CD4-positive, alpha-beta T cell treated with Interleukin-17A for 4 hours (primary cell): ENCODE results near the gene CHRNG.

ENCODE experiments used
- DNase-seq: peaks from one replicate; pipeline ENCODE4 v3.0.0-alpha.2; 2020; ENCODE audit warnings: mixed read lengths

Gene CHRNG

DNA sequence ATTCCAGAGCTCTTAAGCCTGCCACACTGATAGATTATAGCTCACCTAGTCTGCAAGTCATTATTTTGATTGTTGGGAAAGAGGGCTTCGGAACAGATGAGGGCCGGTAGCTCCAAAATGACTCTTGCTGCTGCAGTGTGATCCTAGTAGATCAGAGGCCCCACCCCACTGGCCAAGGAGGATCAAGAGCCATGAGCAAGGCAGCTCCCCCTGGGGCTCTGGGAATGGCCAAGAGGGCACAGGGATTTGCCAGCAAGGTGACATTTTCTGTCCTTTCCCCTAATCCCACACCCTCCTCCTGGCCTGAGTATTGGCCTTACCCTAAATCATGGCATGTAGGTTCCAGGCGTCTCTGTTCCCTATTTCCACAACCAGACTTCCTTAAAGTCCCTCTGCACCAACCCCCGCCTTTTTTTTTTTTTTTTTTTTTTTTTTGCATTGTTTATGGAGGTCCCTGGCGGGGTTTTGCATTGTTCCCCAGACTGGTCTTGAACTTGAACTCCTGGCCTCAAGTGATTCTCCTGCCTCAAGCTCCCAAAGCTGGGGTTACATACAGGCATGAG is 47.5 kb downstream of the CHRNG start:
- no peak for DNase-seq

- no peak for DNase-seq
These were observed 48.0 kb downstream of the CHRNG start for GRCh38 chr2:232587512-232587911.

DNA sequence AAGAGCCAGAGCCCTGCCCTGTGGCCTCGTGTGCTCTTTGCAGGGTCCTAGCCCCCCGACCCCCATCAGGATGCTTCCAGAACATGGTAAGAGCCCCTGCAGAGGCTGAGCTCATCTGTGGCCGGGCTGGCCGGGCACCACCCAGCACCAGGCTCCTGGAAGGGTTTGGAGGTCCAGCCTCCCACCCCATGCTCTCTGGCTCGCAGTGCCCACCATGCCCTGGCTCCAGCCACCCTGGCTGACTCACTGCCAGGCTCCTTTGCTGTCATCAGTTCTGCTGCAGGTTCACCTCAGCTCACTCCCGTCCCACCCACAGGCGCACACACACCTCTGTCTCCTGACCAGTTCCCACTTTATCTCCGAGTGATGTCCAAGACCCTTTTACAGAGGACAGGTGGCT is 48.5 kb downstream of the CHRNG start:
- no peak for DNase-seq

DNA sequence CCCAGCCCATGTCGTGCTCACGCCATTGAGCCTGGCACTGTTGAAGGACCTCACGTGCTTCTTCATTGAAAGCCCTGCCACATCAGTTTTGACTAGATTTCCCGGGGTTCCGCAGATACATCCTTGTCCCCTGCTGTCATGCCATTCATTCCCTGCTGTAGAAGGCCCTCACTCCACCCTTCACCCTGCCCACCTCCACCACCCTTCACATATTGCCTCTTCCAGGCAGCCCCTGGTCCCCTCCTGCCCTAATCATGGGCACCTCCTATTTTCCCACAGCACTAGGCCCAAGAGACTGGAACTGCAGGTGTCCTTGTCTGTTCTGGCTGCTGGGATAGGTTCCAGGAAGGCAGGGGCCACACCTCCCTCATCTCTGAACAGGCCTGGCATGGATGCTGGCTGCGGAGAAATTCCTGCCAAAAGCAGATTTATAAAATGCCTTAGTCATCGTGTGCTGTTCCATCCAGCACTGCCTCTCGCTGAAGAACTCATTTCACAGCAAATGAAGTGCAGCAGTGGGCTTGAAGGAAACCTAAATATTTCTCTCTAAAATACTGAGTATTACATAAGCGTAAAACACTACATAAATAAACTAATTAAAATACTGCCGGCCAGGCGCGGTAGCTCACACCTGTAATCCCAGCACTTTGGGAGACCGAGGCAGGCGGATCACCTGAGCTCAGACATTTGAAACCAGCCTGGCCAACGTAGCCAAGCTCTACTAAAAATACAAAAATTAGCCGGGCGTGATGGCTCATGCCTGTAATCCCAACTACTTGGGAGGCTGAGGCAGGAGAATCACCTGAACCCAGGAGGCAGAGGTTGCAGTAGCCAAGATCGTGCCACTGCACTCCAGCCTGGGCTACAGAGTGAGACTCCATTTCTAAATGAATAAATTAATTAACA is 49.4 kb downstream of the CHRNG start:
- no peak for DNase-seq

DNA sequence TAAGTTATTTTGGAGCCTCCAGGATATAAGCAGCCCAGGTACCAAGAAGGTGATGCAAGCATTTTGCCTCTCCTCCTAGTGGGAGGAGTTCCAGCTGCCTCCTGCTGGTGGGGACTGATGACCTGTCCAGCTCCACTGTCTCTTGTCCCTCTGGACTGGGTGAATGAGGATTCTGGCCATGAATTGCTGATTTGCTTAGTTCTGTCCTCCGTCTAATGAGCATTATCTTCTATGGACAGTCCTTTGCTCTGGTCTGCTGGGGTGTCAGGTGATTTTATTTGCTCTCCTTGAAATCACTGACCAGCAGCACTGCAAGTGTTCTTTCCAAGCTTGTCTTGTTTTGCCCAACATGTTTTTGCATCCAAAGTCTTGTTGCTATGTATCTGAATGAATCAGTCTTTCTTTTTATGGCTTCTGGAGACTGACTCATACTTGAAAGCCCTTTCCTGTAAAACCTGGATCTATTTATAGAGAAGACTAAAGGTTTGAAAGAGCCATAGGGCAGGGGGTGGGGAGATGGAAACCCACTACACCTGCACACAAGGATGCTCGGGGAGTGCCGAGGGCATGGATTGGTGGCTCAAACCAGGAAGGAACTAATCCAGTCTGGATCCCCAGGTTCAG is 53.4 kb downstream of the CHRNG start:
- DNase-seq = no peak

GRCh38 chr2:232593982-232594381 is 54.5 kb downstream of the CHRNG start:
- no peak for DNase-seq
